Activated T-helper 9 cell treated with anti-CD3 and anti-CD28 coated beads, Interleukin-2, amount 50 U/mL, for 16 hours (primary cell): ENCODE measurements around the gene HBA2.
"Not testable (repeated sequence)": the region's sequence is repeated elsewhere in the genome, so short reads cannot be mapped to it uniquely, and the experiment has no call there.

Experiments
- DNase-seq: peaks from one replicate; pipeline ENCODE4 v3.0.0-alpha.2; 2020; ENCODE audit warnings: low read depth

Gene HBA2

DNA sequence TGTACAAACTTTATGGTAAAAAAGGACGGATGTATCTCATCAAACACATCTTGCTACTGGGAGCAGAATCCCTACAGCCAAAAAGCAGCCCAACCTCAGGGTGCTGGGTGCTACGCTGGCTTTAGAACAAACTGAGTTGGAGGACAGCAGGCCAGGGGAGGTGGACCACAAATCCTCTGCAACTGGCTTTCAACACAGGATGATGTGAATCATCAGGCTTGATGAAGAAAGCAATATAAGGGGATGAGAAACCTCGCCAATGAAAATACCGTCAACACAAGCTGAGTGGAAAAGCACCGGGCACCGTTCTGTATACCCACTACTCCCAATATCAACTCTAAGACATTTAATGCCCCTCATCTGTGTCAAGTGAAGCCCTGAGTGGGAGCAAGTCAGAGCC lies 21.8 kb downstream of the HBA2 start:
- no peak for DNase-seq

DNA sequence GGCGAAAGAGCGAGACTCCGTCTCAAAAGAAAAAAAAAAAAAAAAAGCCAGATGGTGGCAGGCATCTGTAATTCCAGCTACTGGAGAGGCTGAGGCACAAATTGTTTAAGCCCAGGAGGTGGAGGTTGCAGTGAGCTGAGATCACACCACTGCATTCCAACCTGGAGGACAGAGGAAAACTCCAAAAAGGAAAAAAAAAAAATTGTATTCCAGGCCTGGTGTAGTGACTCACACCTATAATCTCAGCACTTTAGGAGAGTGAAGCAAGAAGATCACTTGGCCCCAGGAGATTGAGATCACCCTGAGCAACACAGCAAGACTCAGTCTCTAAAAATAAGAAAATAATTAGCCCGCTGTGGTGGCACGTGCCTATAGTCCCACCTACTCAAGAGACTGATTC lies 27.7 kb downstream of the HBA2 start:
- DNase-seq, result no peak

DNA sequence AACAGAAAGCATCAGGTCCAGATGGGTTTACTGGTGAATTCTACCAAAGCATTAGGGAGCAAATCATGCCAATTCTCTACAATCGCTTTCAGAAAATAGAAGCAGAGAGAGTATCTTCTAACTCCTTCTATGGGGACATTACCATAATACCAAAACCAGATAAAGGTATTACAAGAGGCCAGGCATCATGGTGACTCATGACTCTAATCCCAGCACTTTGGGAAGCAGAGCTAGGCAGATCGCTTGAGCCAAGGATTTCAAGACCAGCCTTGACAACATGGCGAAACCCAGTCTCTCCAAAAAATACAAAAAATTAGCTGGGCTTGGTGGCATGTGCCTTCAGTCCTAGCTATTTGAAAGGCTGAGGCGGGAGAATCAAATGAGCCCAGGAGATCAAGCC lies 30.6 kb downstream of the HBA2 start:
- DNase-seq, result no peak

DNA sequence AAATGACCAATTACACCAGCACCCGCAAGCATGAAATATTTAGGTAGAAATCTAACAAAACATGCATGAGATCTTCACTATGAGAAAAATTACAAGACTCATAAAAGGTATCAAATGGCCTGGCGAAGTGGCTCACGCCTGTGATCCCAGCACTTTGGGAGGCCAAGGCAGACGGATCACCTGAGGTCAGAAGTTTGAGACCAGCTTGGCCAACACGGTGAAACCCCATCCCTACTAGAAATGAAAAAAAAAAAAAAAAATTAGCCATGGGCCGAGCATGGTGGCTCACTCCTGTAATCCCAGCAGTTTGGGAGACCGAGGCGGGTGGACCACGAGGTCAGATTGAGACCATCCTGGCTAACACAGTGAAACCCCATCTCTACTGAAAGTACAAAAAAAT lies 31.4 kb downstream of the HBA2 start:
- DNase-seq, result not testable (repeated sequence)

DNA sequence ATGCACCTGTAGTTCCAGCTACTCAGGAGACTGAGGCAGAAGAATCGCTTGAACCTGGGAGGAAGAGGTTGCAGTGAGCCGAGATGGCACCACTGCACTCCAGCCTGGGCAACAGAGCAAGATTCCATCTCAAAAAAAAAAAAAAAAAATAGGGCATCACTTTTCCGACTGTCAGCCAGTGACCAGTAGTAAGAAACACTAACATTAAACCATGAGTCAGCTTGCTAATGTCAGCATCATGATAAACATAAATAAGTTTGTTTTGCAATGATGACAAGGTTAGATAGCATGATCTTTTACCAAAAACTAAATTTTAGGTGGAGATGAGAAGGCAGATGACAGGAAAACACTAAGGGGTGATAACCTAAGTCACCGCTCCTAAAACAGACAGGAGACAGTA lies 36.7 kb downstream of the HBA2 start:
- DNase-seq, result not testable (repeated sequence)

DNA sequence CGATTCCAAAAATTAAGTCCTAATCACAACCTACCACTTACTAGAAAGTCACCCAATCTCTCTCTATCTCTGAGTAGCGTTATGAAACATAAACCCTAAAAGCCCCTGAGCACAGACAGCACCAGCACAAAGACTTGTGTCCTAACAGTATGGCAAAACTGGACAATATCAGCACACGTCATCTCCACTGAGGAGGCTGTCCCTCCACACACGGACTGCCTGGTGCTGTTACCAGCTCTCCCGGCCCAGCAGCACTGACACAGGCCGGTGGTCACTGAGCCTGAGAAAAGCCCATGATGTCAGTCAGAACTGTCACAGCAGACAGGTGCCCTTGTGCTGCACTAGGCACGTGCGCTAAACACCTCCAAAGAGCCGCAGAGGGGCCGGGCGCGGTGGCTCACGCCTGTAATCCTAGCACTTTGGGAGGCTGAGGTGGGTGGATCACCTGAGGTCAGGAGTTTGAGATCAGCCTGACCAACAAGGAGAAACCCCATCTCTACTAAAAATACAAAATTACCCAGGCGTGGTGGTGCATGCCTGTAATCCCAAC lies 39.0 kb downstream of the HBA2 start:
- not testable (repeated sequence) for DNase-seq

DNA sequence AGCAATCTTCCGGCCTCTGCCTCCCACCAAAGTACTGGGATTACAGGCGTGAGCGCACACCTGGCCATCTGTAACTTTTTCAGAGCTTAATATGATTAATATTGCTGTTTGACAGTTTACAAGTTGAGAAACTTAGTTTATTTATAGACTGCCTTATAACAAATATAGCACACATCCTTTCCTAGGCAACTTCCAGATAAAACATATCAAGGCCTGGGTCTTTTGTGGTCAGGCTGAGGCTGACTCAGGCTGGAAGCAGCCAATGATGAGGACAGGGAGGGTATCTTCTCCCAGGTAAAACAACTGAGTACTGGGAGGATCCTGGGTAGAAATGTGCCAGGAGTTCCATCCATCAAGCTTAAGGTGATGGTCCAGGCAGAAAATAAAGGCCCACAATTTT lies 40.3 kb downstream of the HBA2 start:
- DNase-seq, result no peak

DNA sequence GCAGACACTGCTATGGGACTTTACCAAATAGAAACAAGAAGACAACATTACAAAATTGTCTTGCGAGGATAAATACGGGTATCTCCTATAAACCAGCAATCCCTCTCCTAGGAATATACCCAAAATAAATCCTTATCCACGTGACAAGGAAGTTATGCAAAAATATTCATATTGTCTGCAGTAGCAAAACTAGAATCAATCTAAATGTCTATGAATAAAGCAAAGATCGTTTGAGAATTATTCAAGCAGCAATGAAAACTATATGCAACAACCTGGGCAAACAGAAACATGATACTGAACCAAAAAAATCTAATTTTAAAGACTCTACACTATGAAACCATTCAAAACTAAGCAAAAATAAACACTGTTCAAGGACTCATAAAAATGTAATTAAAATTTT lies 47.3 kb downstream of the HBA2 start:
- no peak for DNase-seq
